Vagina (tissue), 2 donors: ENCODE results near the gene MOGAT1. TPM values are rescaled to one million over a fixed set of nuclear protein-coding genes. Genes with fewer than 3 reads are reported as not detected.

Experiments used
- DNase-seq, 2 donors: peaks; one replicate each; pipeline ENCODE4 v3.0.0-alpha.2; 2017; ENCODE audit errors: extremely low spot score in 2 of 2
- H3K27ac ChIP-seq: fragments of 200-600 bp; sonication (generic); one replicate; pipeline ENCODE4 v1.5.1; 2019
- H3K27me3 ChIP-seq: fragments of 200-600 bp; sonication (generic); one replicate; pipeline ENCODE4 v1.5.1; 2019
- H3K36me3 ChIP-seq, 2 donors: fragments of 200-600 bp; sonication (generic); one replicate each; pipeline ENCODE4 v1.5.1; 2017 to 2019
- H3K4me1 ChIP-seq: fragments of 200-600 bp; sonication (generic); one replicate; pipeline ENCODE4 v1.5.1; 2019
- H3K4me3 ChIP-seq, 2 donors: fragments of 200-600 bp; sonication (generic); 1 replicate in 1 of 2; 2 replicates in 1 of 2; pipeline ENCODE4 v1.5.1; 2016 to 2019
- H3K9me3 ChIP-seq: fragments of 200-600 bp; sonication (generic); one replicate; pipeline ENCODE4 v1.5.1; 2019
- CTCF ChIP-seq, 3 experiments: fragments of 450-650 bp in 2 of 3; fragments of 200-600 bp in 1 of 3; sonication (generic) in 1 of 3; IDR thresholded peaks; one replicate each; pipeline ENCODE4 v1.5.1; 2017 to 2019; ENCODE audit warnings: antibody characterized with exemption in 3 of 3, mild to moderate bottlenecking in 2 of 3, moderate library complexity in 2 of 3
- POLR2A ChIP-seq, 2 donors: fragments of 450-650 bp; IDR thresholded peaks; one replicate each; pipeline ENCODE4 v1.6.1; 2017; ENCODE audit warnings: antibody characterized with exemption in 2 of 2, mild to moderate bottlenecking in 2 of 2, moderate library complexity in 2 of 2
- POLR2AphosphoS5 ChIP-seq, 2 donors: sonication (generic); formaldehyde crosslinking; IDR thresholded peaks; one replicate each; pipeline ENCODE4 v1.9.0; 2017; ENCODE audit warnings: antibody characterized with exemption in 2 of 2, mild to moderate bottlenecking in 2 of 2, low read depth in 1 of 2; ENCODE audit not compliant: insufficient read depth in 1 of 2
- intact Hi-C: fragments of 100-400 bp; cut with DNase I; formaldehyde crosslinking; loops from one replicate; pipeline ENCODE4 v1.15.1; 2023
- total RNA-seq: library from RNA; depleted of rRNA; stranded (reverse); fragments of >200 nt; gene quantifications from one replicate; pipeline ENCODE4 v1.2.3, GENCODE V29; 2016

MOGAT1 gene
- total RNA-seq, 1 donor from 2014 or later: not detected

- H3K36me3 ChIP-seq: peaks cover 0 to 13% of the 10 kb centered on the region in 2 donors
- H3K4me1 ChIP-seq: peaks cover 42% of the 10 kb centered on the region
- no peak overlapping the region for H3K4me3 ChIP-seq
- H3K27ac ChIP-seq: no peak overlapping the region
- no peak for DNase-seq
- no peaks in the 10 kb centered on the region for H3K27me3 ChIP-seq
- intact Hi-C loops: no loop called here
- TF ChIP-seq CTCF (IDR thresholded peaks at IDR 0.05): no peak
- no peak for TF ChIP-seq POLR2AphosphoS5 (IDR thresholded peaks at IDR 0.05; ENCODE audit: insufficient read depth in 1 of 2, low read depth in 1 of 2)
- no peak for TF ChIP-seq POLR2A (IDR thresholded peaks at IDR 0.05)
- no peaks in the 10 kb centered on the region for H3K9me3 ChIP-seq
These were observed 21.7 kb upstream of the MOGAT1 start for GRCh38 chr2:222649801-222650200.

DNA sequence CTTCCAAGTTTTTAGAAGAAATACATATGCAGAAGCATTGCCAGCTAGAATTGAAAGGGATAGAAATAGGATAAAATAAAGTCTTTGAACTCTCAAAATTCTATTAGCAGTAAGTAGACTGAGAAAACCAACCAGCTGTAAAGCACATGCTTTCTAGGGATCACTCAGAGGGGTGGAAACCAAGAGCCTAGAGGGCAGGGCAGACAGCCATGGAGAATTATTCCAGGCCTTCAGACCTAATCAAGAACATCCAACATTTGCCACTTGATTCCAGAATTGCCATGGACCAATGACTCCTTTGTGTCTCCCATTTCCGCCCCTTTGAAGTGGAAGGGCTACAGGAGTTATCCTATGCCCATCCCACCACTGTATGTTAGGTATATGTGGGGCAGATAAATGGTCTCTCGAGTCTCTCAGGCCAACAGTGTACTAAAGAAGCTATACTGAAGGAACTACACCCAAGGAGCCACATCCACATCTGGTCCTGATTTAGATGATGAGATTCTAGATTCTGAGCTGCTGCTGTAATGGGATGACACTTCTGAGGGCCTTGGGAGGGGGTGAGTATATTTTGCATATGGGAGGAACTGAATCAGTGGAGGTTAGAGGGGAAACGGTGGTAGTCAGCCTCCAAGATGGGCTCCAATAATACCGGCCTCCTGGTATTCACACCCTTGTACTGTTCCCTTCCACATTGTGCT, 19.6 kb upstream of the MOGAT1 start:
- no peaks in the 10 kb centered on the region for H3K27me3 ChIP-seq
- intact Hi-C loops: no loop called here

DNA sequence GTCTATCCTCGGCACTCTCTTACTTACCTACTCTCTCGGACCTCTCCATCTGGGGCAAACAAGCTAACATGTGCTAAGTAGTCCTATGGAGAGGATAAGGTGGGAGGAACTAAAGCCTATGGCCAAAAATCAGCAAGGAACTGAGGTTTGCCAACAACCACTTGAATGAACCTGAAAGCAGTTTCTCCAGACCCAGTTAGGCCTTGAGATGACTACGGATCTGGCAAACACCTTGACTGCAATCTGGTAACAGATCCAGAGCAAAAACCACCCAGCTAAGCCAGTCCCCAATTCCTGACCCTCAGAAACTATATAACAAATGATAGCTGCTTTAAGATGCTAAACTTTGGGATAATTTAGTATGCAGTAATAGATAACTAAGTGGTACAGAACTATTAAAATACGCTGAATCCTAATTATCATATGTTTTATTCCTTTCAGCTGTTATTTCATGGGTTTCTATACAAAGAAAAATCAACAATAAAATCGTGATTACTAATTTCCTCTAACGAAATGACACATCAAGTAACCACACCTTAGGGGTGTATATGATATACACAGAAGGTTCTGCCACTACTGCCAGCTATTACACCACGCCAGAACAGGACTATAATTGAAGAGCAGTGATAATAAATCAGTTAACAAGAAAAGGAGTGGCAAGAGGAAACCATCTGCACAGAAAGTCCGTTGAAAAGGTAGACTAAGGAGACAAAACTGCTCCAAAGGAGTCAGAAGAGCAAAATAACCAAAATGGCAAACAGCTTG, 18.8 kb upstream of the MOGAT1 start:
- Histone ChIP-seq H3K4me3 (no peak overlapping the region), H3K27ac (no peak overlapping the region), H3K4me1 (peaks cover 56% of the 10 kb centered on the region), H3K27me3 (no peaks in the 10 kb centered on the region), H3K36me3 (peaks cover 0 to 5% of the 10 kb centered on the region in 2 donors), H3K9me3 (no peaks in the 10 kb centered on the region)
- intact Hi-C loops: no loop called here
- no peak for DNase-seq
- TF ChIP-seq POLR2AphosphoS5 (IDR thresholded peaks at IDR 0.05; ENCODE audit: insufficient read depth in 1 of 2, low read depth in 1 of 2) (peak in 1 of 2 donors; percentile 63), POLR2A (IDR thresholded peaks at IDR 0.05) (no peak), CTCF (IDR thresholded peaks at IDR 0.05) (no peak)

More for the DNA sequence above, 19.6 kb upstream of the MOGAT1 start:
- peaks cover 53% of the 10 kb centered on the region for H3K4me1 ChIP-seq
- peaks cover 0 to 13% of the 10 kb centered on the region in 2 donors for H3K36me3 ChIP-seq
- no peak for TF ChIP-seq POLR2A (IDR thresholded peaks at IDR 0.05)
- TF ChIP-seq CTCF (IDR thresholded peaks at IDR 0.05): no peak
- no peak for TF ChIP-seq POLR2AphosphoS5 (IDR thresholded peaks at IDR 0.05; ENCODE audit: insufficient read depth in 1 of 2, low read depth in 1 of 2)
- H3K9me3 ChIP-seq: no peaks in the 10 kb centered on the region
- DNase-seq: no peak
- H3K4me3 ChIP-seq: no peak overlapping the region
- no peak overlapping the region for H3K27ac ChIP-seq

GRCh38 chr2:222653280-222653679, 18.2 kb upstream of the MOGAT1 start:
- intact Hi-C loops: no loop called here
- H3K4me3 ChIP-seq: no peak overlapping the region
- H3K27ac ChIP-seq: no peak overlapping the region
- no peaks in the 10 kb centered on the region for H3K36me3 ChIP-seq
- peaks cover 56% of the 10 kb centered on the region for H3K4me1 ChIP-seq
- DNase-seq: no peak
- no peaks in the 10 kb centered on the region for H3K9me3 ChIP-seq
- no peaks in the 10 kb centered on the region for H3K27me3 ChIP-seq
- TF ChIP-seq POLR2AphosphoS5 (IDR thresholded peaks at IDR 0.05; ENCODE audit: insufficient read depth in 1 of 2, low read depth in 1 of 2) (no peak), CTCF (IDR thresholded peaks at IDR 0.05) (no peak), POLR2A (IDR thresholded peaks at IDR 0.05) (no peak)
